Trophoblast cell (in vitro differentiated cells and primary cell): Measurements from ENCODE around the gene NDUFAF8.

Source experiments
- DNase-seq, 2 donors: peaks; one replicate each; pipeline ENCODE4 v3.0.0-alpha.2; 2016
- H2AFZ ChIP-seq: 2 replicates; pipeline ENCODE4 v1.6.1; 2013; ENCODE audit warnings: low read length, moderate library complexity, mild to moderate bottlenecking; ENCODE audit not compliant: insufficient read depth, poor library complexity
- H2AK5ac ChIP-seq: 2 replicates; pipeline ENCODE4 v1.6.1; 2013; ENCODE audit warnings: mild to moderate bottlenecking, low read length
- H2BK120ac ChIP-seq: 2 replicates; pipeline ENCODE4 v1.6.1; 2013; ENCODE audit warnings: low read length, mild to moderate bottlenecking, moderate library complexity; ENCODE audit not compliant: insufficient read depth, poor library complexity
- H2BK12ac ChIP-seq: 2 replicates; pipeline ENCODE4 v1.6.1; 2013; ENCODE audit warnings: mild to moderate bottlenecking, low read length, moderate library complexity
- H2BK5ac ChIP-seq: 2 replicates; pipeline ENCODE4 v1.6.1; 2013; ENCODE audit warnings: low read length, low read depth, moderate library complexity, mild to moderate bottlenecking; ENCODE audit not compliant: poor library complexity
- H3K14ac ChIP-seq: 2 replicates; pipeline ENCODE4 v1.6.1; 2013; ENCODE audit warnings: mild to moderate bottlenecking, low read length
- H3K18ac ChIP-seq: 2 replicates; pipeline ENCODE4 v1.6.1; 2013; ENCODE audit warnings: mild to moderate bottlenecking, low read length
- H3K23ac ChIP-seq: 2 replicates; pipeline ENCODE4 v1.6.1; 2013; ENCODE audit warnings: low read length
- H3K27ac ChIP-seq: 2 replicates; pipeline ENCODE4 v1.5.1; 2013; ENCODE audit warnings: low read depth, mild to moderate bottlenecking, inconsistent platforms, low read length, moderate library complexity
- H3K27me3 ChIP-seq: 2 replicates; pipeline ENCODE4 v1.6.1; 2013; ENCODE audit warnings: inconsistent platforms, mild to moderate bottlenecking, low read length, moderate library complexity; ENCODE audit not compliant: insufficient read depth
- H3K36me3 ChIP-seq, 2 experiments: 1 replicate in 1 of 2; 2 replicates in 1 of 2; pipeline ENCODE4 v1.6.1; 2013; ENCODE audit warnings: low read length in 2 of 2, mild to moderate bottlenecking in 2 of 2, moderate library complexity in 1 of 2; ENCODE audit not compliant: insufficient read depth in 2 of 2, control insufficient read depth in 1 of 2
- H3K4ac ChIP-seq: 2 replicates; pipeline ENCODE4 v1.6.1; 2013; ENCODE audit warnings: low read depth, mild to moderate bottlenecking, low read length, moderate library complexity
- H3K4me1 ChIP-seq, 2 experiments: 1 replicate in 1 of 2; 2 replicates in 1 of 2; pipeline ENCODE4 v1.6.1; 2013; ENCODE audit warnings: low read length in 2 of 2, mild to moderate bottlenecking in 2 of 2, moderate library complexity in 1 of 2; ENCODE audit not compliant: insufficient read depth in 2 of 2, control insufficient read depth in 1 of 2
- H3K4me2 ChIP-seq: 2 replicates; pipeline ENCODE4 v1.6.1; 2013; ENCODE audit warnings: inconsistent platforms, mild to moderate bottlenecking, low read length, moderate library complexity
- H3K4me3 ChIP-seq: 2 replicates; pipeline ENCODE4 v1.5.1; 2013; ENCODE audit warnings: mild to moderate bottlenecking, low read depth, low read length, inconsistent platforms
- H3K79me1 ChIP-seq: one replicate; pipeline ENCODE4 v1.6.1; 2013; ENCODE audit warnings: low read length
- H3K79me2 ChIP-seq: 2 replicates; pipeline ENCODE4 v1.6.1; 2013; ENCODE audit warnings: low read length, mild to moderate bottlenecking; ENCODE audit not compliant: control insufficient read depth, insufficient read depth, poor library complexity
- H3K9ac ChIP-seq: 2 replicates; pipeline ENCODE4 v1.6.1; 2013; ENCODE audit warnings: mild to moderate bottlenecking, low read length
- H3K9me3 ChIP-seq: 2 replicates; pipeline ENCODE4 v1.6.1; 2013; ENCODE audit warnings: low read depth, mild to moderate bottlenecking, control low read depth, inconsistent platforms, low read length; ENCODE audit not compliant: insufficient read depth
- H4K12ac ChIP-seq: 2 replicates; pipeline ENCODE4 v1.6.1; 2013; ENCODE audit warnings: low read depth, mild to moderate bottlenecking, low read length, moderate library complexity
- H4K8ac ChIP-seq: 2 replicates; pipeline ENCODE4 v1.6.1; 2013; ENCODE audit warnings: low read depth, mild to moderate bottlenecking, low read length, moderate library complexity
- H4K91ac ChIP-seq: one replicate; pipeline ENCODE4 v1.6.1; 2013; ENCODE audit warnings: low read depth, mild to moderate bottlenecking, low read length, moderate library complexity
- WGBS: extraction: QIAGEN DNeasy Blood & Tissue Kit; methylation state at CpG from one replicate; pipeline ENCODE4 v1.1.7; 2013; ENCODE audit warnings: missing lambda C conversion rate; ENCODE audit not compliant: insufficient read length, insufficient coverage; ENCODE audit errors: extremely low coverage; 5-methylcytosine and 5-hydroxymethylcytosine counted together

The NDUFAF8 gene

DNA sequence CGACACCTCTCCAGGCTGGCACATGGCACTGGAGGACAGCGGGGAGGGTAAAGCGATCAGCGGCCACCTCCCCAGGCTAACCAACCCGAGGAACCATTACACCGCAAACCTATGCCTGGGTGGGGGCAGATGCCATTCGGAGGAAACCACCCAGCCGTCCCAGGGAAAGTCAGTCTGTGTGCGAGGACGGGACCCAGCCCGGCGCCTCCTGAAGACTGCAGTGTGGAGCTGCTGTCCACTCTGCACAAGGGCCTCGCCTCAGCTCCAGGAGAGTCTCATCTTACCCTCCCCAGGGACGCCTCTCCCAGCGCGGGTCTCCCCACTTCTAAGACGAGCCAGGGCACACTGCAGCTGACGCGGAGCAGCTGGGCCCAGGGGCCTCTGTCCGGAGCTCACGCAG lies 48.0 kb downstream of the NDUFAF8 start:
- Histone ChIP-seq H3K4ac (peak overlapping the region; percentile 39), H3K27ac (no peak overlapping the region), H2AFZ (no peak overlapping the region), H3K4me3 (no peak overlapping the region), H3K14ac (no peak overlapping the region), H4K8ac (no peak overlapping the region), H2BK12ac (no peak overlapping the region), H3K36me3 (peaks cover 39 to 42% of the 10 kb centered on the region in 2 experiments), H3K4me1 (peaks cover 0 to 5% of the 10 kb centered on the region in 2 experiments), H3K4me2 (no peak overlapping the region), H3K18ac (no peak overlapping the region), H3K79me2 (peaks cover 8% of the 10 kb centered on the region), H2AK5ac (no peak overlapping the region), H3K9ac (no peak overlapping the region), H3K9me3 (peaks cover 2% of the 10 kb centered on the region), H3K27me3 (no peaks in the 10 kb centered on the region), H3K23ac (no peak overlapping the region), H4K91ac (no peak overlapping the region), H2BK120ac (no peak overlapping the region), H2BK5ac (no peak overlapping the region), H3K79me1 (no peaks in the 10 kb centered on the region), H4K12ac (no peak overlapping the region)
- WGBS: no CpG with 5 or more reads among the region's 21 CpGs
- DNase-seq: no peak

DNA sequence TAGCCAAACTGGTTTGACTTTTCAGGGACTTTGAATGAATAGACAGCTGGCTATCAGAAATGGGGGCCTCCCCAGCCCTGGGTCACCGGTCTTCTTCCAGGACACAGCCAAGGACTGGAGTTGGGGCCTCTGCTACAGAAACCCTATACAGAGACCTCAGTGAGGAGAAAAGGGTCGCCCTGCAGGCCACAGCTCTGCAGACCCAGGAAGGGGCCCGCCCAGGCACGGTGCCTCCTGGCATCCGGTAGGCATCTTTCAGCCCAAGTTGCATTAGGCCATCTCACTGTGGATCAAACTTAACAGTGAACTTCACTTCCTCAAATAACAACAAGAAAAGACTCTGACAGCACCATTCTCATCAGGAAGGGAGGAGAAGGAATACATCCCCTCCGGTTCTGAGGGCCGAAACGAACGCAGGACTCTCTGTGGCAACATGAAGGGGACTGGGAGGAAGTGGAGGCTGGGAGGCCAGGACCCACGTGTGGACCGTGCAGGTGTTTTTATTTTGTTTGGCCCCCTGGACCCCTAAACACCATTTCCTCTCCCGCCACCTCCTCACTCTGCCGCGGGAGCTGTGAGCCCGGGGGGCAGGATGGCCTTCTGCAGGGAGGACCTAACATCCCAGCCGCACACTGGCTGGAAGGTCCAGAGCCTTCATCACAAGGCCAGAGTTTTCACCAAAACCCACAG lies 48.8 kb downstream of the NDUFAF8 start:
- no CpG with 5 or more reads among the region's 16 CpGs for WGBS
- peaks cover 34 to 35% of the 10 kb centered on the region in 2 experiments for H3K36me3 ChIP-seq
- no peak overlapping the region for H3K18ac ChIP-seq
- no peak overlapping the region for H3K27ac ChIP-seq
- no peak overlapping the region for H3K9ac ChIP-seq
- no peak overlapping the region for H3K4me3 ChIP-seq
- no peak overlapping the region for H3K4ac ChIP-seq
- no peak overlapping the region for H2BK120ac ChIP-seq
- no peak overlapping the region for H3K23ac ChIP-seq
- no peaks in the 10 kb centered on the region for H3K79me1 ChIP-seq
- H3K4me1 ChIP-seq: peaks cover 0 to 8% of the 10 kb centered on the region in 2 experiments
- H4K12ac ChIP-seq: no peak overlapping the region
- H3K79me2 ChIP-seq: peaks cover 8% of the 10 kb centered on the region
- no peak overlapping the region for H2BK12ac ChIP-seq
- H3K14ac ChIP-seq: no peak overlapping the region
- peaks cover 2% of the 10 kb centered on the region for H3K9me3 ChIP-seq
- H4K8ac ChIP-seq: no peak overlapping the region
- DNase-seq: no peak
- H3K4me2 ChIP-seq: no peak overlapping the region
- no peak overlapping the region for H4K91ac ChIP-seq
- no peak overlapping the region for H2AFZ ChIP-seq
- no peak overlapping the region for H2BK5ac ChIP-seq
- no peaks in the 10 kb centered on the region for H3K27me3 ChIP-seq
- H2AK5ac ChIP-seq: no peak overlapping the region

DNA sequence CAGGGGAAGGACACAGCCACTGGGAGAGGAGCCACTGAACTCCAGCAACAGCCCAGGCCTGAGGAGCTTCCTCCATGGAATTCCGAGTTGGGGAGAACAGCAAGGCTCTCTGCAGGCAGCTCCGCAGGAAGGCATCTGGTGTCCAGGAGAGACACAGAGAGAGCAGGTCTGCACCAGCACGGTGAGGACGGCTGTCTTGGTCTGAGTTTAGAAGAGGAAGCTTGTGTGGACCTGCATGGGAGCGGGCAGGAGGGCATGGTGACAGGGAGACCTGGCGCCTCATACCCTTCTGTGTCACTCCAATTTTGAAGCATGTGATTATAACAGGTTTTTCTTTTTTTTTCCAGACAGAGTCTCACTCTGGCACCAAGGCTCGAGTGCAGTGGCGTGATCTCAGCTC lies 49.6 kb downstream of the NDUFAF8 start:
- Histone ChIP-seq H3K9me3 (peaks cover 2% of the 10 kb centered on the region), H2BK120ac (no peak overlapping the region), H3K27ac (no peak overlapping the region), H3K79me1 (no peaks in the 10 kb centered on the region), H3K23ac (no peak overlapping the region), H2BK12ac (no peak overlapping the region), H3K18ac (no peak overlapping the region), H3K4me3 (no peak overlapping the region), H2AK5ac (no peak overlapping the region), H2AFZ (no peak overlapping the region), H4K8ac (no peak overlapping the region), H3K4me1 (peaks cover 0 to 8% of the 10 kb centered on the region in 2 experiments), H3K4me2 (no peak overlapping the region), H3K27me3 (no peaks in the 10 kb centered on the region), H3K36me3 (peaks cover 28 to 29% of the 10 kb centered on the region in 2 experiments), H4K91ac (no peak overlapping the region), H3K14ac (no peak overlapping the region), H3K79me2 (peaks cover 8% of the 10 kb centered on the region), H4K12ac (no peak overlapping the region), H3K4ac (no peak overlapping the region), H3K9ac (no peak overlapping the region), H2BK5ac (no peak overlapping the region)
- DNase-seq: no peak
- WGBS: no CpG with 5 or more reads among the region's 8 CpGs

DNA sequence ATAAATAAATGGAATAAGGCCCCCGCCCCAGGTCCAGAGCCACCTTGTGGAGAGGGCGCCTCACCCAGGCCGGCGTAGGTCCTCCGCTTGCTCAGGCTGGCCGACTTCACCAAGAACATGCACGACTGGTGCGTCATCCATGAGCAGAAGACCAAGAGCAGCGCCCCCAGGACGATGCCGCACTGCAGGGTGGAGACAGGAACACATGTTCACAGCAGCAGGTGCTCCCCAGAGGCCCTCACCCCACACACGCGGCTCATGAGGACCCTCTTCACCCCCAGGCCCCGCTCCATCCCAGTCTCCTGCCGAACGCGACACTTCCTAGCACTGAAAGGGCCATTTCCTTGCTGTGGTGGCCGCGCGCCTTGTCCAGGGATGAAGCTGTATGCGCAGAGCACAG lies 50.5 kb downstream of the NDUFAF8 start:
- no peak overlapping the region for H3K9ac ChIP-seq
- no peaks in the 10 kb centered on the region for H3K27me3 ChIP-seq
- no peak overlapping the region for H4K12ac ChIP-seq
- H4K8ac ChIP-seq: no peak overlapping the region
- no peak overlapping the region for H3K14ac ChIP-seq
- WGBS: no CpG with 5 or more reads among the region's 21 CpGs
- DNase-seq: no peak
- no peak overlapping the region for H2BK120ac ChIP-seq
- H3K9me3 ChIP-seq: peaks cover 2% of the 10 kb centered on the region
- H3K18ac ChIP-seq: no peak overlapping the region
- H3K4me3 ChIP-seq: no peak overlapping the region
- no peak overlapping the region for H3K4me2 ChIP-seq
- peaks cover 26 to 29% of the 10 kb centered on the region in 2 experiments for H3K36me3 ChIP-seq
- H3K23ac ChIP-seq: no peak overlapping the region
- H4K91ac ChIP-seq: no peak overlapping the region
- H2BK12ac ChIP-seq: no peak overlapping the region
- H3K4me1 ChIP-seq: peaks cover 0 to 10% of the 10 kb centered on the region in 2 experiments
- H3K79me2 ChIP-seq: peaks cover 11% of the 10 kb centered on the region
- no peak overlapping the region for H3K4ac ChIP-seq
- H2AFZ ChIP-seq: no peak overlapping the region
- no peak overlapping the region for H2BK5ac ChIP-seq
- H3K79me1 ChIP-seq: peaks cover 2% of the 10 kb centered on the region
- no peak overlapping the region for H3K27ac ChIP-seq
- no peak overlapping the region for H2AK5ac ChIP-seq
